ENCODE results near the gene TNFAIP8L1. TPM values are rescaled to one million over a fixed set of nuclear protein-coding genes. Genes with fewer than 3 reads are reported as not detected.
A peak's percentile ranks its signal among the peaks of the same experiment; 100 is the strongest.

The TNFAIP8L1 gene
- polyA plus RNA-seq, 1 donor (not counting 4 experiments of a cell fraction or from before 2014, with no cell fraction given), result 4.7 TPM

GRCh38 chr19:4695224-4695731 is 56.0 kb downstream of the TNFAIP8L1 start:
- dilution Hi-C loops (cut with MboI; ENCODE audit: extremely low pct_ligation_motif_present, low sequenced_read_pairs), result no loop called here
- no peak overlapping the region for H3K4me2 ChIP-seq (ENCODE audit: control insufficient read depth, extremely low read depth, insufficient read depth, low read depth, low read length)
- TF ChIP-seq CTCF (optimal IDR thresholded peaks at IDR 0.05 in 1 of 3, IDR thresholded peaks at IDR 0.05 in 1 of 3, conservative IDR thresholded peaks at IDR 0.05 in 1 of 3; ENCODE audit: extremely low read depth in 1 of 3, insufficient read depth in 2 of 3, low read length in 3 of 3) (no peak), EZH2 (IDR thresholded peaks at IDR 0.05; ENCODE audit: low read length) (no peak)
- no peaks in the 10 kb centered on the region for H4K20me1 ChIP-seq (ENCODE audit: control insufficient read depth, extremely low read depth, insufficient read depth, low read length)
- H3K9ac ChIP-seq (ENCODE audit: control insufficient read depth, extremely low read depth, insufficient read depth, low read length), result peak overlapping the region; percentile 39
- no peak overlapping the region for H3K4me3 ChIP-seq (ENCODE audit: control insufficient read depth in 2 of 3, extremely low read depth in 1 of 3, insufficient read depth in 2 of 3, low read depth in 1 of 3, low read length in 3 of 3)
- H3K9me1 ChIP-seq (ENCODE audit: control insufficient read depth, extremely low read depth, insufficient read depth, low read length), result no peaks in the 10 kb centered on the region
- no peaks in the 10 kb centered on the region for H3K9me3 ChIP-seq (ENCODE audit: control insufficient read depth, low read depth, low read length)
- H3K27ac ChIP-seq (ENCODE audit: control insufficient read depth, insufficient read depth, low read length), result peak overlapping the region; percentile 85
- H2AFZ ChIP-seq (ENCODE audit: control insufficient read depth, low read length), result no peak overlapping the region
- no peak for FAIRE-seq
- H3K36me3 ChIP-seq (ENCODE audit: control insufficient read depth in 2 of 2, extremely low read depth in 1 of 2, insufficient read depth in 2 of 2, low read length in 2 of 2), result peaks cover 39 to 57% of the 10 kb centered on the region in 2 experiments
- H3K4me1 ChIP-seq (ENCODE audit: control insufficient read depth, extremely low read depth, insufficient read depth, low read length), result peaks cover 58% of the 10 kb centered on the region
- H3K79me2 ChIP-seq (ENCODE audit: control insufficient read depth, insufficient read depth, low read length), result peaks cover 10% of the 10 kb centered on the region
- no peaks in the 10 kb centered on the region for H3K27me3 ChIP-seq (ENCODE audit: control insufficient read depth, extremely low read depth, insufficient read depth, low read length)
- no peak for DNase-seq (ENCODE audit: low read depth, low spot score)

- Histone ChIP-seq H3K4me1 (ENCODE audit: control insufficient read depth, extremely low read depth, insufficient read depth, low read length) (peaks cover 74% of the 10 kb centered on the region), H3K4me2 (ENCODE audit: control insufficient read depth, extremely low read depth, insufficient read depth, low read depth, low read length) (no peak overlapping the region), H3K4me3 (ENCODE audit: control insufficient read depth in 2 of 3, extremely low read depth in 1 of 3, insufficient read depth in 2 of 3, low read depth in 1 of 3, low read length in 3 of 3) (no peak overlapping the region), H2AFZ (ENCODE audit: control insufficient read depth, low read length) (no peak overlapping the region), H3K36me3 (ENCODE audit: control insufficient read depth in 2 of 2, extremely low read depth in 1 of 2, insufficient read depth in 2 of 2, low read length in 2 of 2) (peaks cover 38 to 63% of the 10 kb centered on the region in 2 experiments), H3K9ac (ENCODE audit: control insufficient read depth, extremely low read depth, insufficient read depth, low read length) (peak overlapping the region; percentile 5), H3K79me2 (ENCODE audit: control insufficient read depth, insufficient read depth, low read length) (peaks cover 8% of the 10 kb centered on the region), H4K20me1 (ENCODE audit: control insufficient read depth, extremely low read depth, insufficient read depth, low read length) (no peaks in the 10 kb centered on the region), H3K9me1 (ENCODE audit: control insufficient read depth, extremely low read depth, insufficient read depth, low read length) (no peaks in the 10 kb centered on the region), H3K27ac (ENCODE audit: control insufficient read depth, insufficient read depth, low read length) (peak overlapping the region; percentile 85), H3K9me3 (ENCODE audit: control insufficient read depth, low read depth, low read length) (no peaks in the 10 kb centered on the region), H3K27me3 (ENCODE audit: control insufficient read depth, extremely low read depth, insufficient read depth, low read length) (no peaks in the 10 kb centered on the region)
- TF ChIP-seq CTCF (optimal IDR thresholded peaks at IDR 0.05 in 1 of 3, IDR thresholded peaks at IDR 0.05 in 1 of 3, conservative IDR thresholded peaks at IDR 0.05 in 1 of 3; ENCODE audit: extremely low read depth in 1 of 3, insufficient read depth in 2 of 3, low read length in 3 of 3) (no peak), EZH2 (IDR thresholded peaks at IDR 0.05; ENCODE audit: low read length) (no peak)
- DNase-seq (ENCODE audit: low read depth, low spot score) (no peak), FAIRE-seq (peak; percentile 34)
- dilution Hi-C loops (cut with MboI; ENCODE audit: extremely low pct_ligation_motif_present, low sequenced_read_pairs), result no loop called here
These were observed 58.0 kb downstream of the TNFAIP8L1 start for GRCh38 chr19:4697304-4697703.

Data from keratinocyte (primary cell).